SKM-1 (cell line): ENCODE data around the gene BNIP5.

Experiments used
- DNase-seq: peaks from one replicate; lab custom pipeline; 2025; ENCODE audit not compliant: unreplicated experiment; lab: John Stamatoyannopoulos, UW

Gene BNIP5

GRCh38 chr6:36269834-36270705, 66.6 kb downstream of the BNIP5 start, which contains the start of gene PNPLA1:
PNPLA1 (plus strand) TSS chr6:36270060; CDS start chr6:36270460, 400 bp downstream.
- DNase-seq: no peak

- no peak for DNase-seq
These were observed 68.0 kb downstream of the BNIP5 start for GRCh38 chr6:36268478-36269275.

GRCh38 chr6:36267731-36268477, 68.8 kb downstream of the BNIP5 start:
- DNase-seq: no peak

DNA sequence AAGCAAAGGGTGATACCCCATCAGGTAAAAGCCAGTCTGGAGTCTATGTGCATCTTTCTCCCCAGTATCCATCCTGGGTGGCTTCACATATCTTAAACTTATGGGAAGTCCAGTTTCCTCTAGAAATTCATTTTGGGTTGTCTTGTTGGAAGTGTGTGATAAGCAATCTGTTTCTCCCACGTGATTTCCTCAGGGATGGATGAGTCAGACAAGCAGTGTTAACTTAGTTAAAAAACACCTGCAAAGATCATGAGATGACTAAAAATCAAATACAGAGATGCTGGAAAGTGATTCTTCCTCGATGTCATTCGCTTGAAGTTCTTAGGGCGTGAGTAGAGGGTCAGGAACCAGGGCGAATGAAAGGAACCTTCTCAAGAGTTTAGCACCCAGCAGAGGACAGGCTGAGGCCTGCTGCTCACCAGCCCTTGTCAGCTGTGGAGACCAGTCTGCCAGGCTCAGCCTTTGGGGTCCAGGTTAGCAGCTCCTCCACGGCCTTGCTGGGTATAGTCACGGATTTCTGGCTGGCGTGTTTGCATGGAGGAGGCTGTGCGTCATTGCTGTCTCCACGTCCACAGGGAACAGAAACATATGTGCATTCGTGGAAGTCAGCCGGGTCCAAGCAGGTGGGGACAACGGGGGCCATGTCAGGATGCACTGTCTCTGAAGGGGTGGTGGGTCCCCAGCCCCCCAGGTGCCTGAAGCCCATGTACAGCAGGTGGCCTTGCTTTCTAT, 69.6 kb downstream of the BNIP5 start:
- no peak for DNase-seq
